Measurements from ENCODE around the gene ASB15.
"Not testable (repeated sequence)": the region's sequence is repeated elsewhere in the genome, so short reads cannot be mapped to it uniquely, and the experiment has no call there.

The ASB15 gene

GRCh38 chr7:123601530-123601929 is at the start of gene ASB15:
Gene ASB15 (plus strand): TSS chr7:123601821. CDS start chr7:123614503, 12,682 bp downstream.
- in situ Hi-C loops (cut with MboI; ENCODE audit: low sequenced_read_pairs) = no loop called here

- in situ Hi-C loops (cut with MboI; ENCODE audit: low sequenced_read_pairs) = not testable (repeated sequence)
These were observed 49.5 kb upstream of the ASB15 start for GRCh38 chr7:123552134-123552533.

- in situ Hi-C loops (cut with MboI; ENCODE audit: low sequenced_read_pairs) = no loop called here
These were observed 49.0 kb upstream of the ASB15 start for GRCh38 chr7:123552641-123553040.

GRCh38 chr7:123553159-123553558 is 48.5 kb upstream of the ASB15 start:
- in situ Hi-C loops (cut with MboI; ENCODE audit: low sequenced_read_pairs) = no loop called here

GRCh38 chr7:123555484-123555883 is 46.1 kb upstream of the ASB15 start:
- in situ Hi-C loops (cut with MboI; ENCODE audit: low sequenced_read_pairs) = no loop called here

GRCh38 chr7:123557016-123557397 is 44.6 kb upstream of the ASB15 start:
- in situ Hi-C loops (cut with MboI; ENCODE audit: low sequenced_read_pairs) = no loop called here

- in situ Hi-C loops (cut with MboI; ENCODE audit: low sequenced_read_pairs) = no loop called here
These were observed 44.0 kb upstream of the ASB15 start, which contains the start of gene NDUFA5 for GRCh38 chr7:123557398-123558288. Gene NDUFA5 (minus strand): TSS chr7:123557818. CDS start chr7:123557795, 23 bp downstream.

- in situ Hi-C loops (cut with MboI; ENCODE audit: low sequenced_read_pairs) = no loop called here
These were observed 43.2 kb upstream of the ASB15 start for GRCh38 chr7:123558289-123558874.

- in situ Hi-C loops (cut with MboI; ENCODE audit: low sequenced_read_pairs) = no loop called here
These were observed 39.5 kb upstream of the ASB15 start for GRCh38 chr7:123562121-123562520.

- in situ Hi-C loops (cut with MboI; ENCODE audit: low sequenced_read_pairs) = no loop called here
These were observed 32.1 kb upstream of the ASB15 start for GRCh38 chr7:123569352-123570010.

GRCh38 chr7:123570390-123571182 is 31.0 kb upstream of the ASB15 start:
- in situ Hi-C loops (cut with MboI; ENCODE audit: low sequenced_read_pairs) = no loop called here

GRCh38 chr7:123571187-123571586 is 30.4 kb upstream of the ASB15 start:
- in situ Hi-C loops (cut with MboI; ENCODE audit: low sequenced_read_pairs) = no loop called here

GRCh38 chr7:123571684-123572083 is 29.9 kb upstream of the ASB15 start:
- in situ Hi-C loops (cut with MboI; ENCODE audit: low sequenced_read_pairs) = no loop called here

GRCh38 chr7:123573341-123573740 is 28.3 kb upstream of the ASB15 start:
- in situ Hi-C loops (cut with MboI; ENCODE audit: low sequenced_read_pairs) = no loop called here

- in situ Hi-C loops (cut with MboI; ENCODE audit: low sequenced_read_pairs) = no loop called here
These were observed 27.6 kb upstream of the ASB15 start for GRCh38 chr7:123573896-123574467.

GRCh38 chr7:123579416-123579815 is 22.2 kb upstream of the ASB15 start:
- in situ Hi-C loops (cut with MboI; ENCODE audit: low sequenced_read_pairs) = no loop called here

- in situ Hi-C loops (cut with MboI; ENCODE audit: low sequenced_read_pairs) = no loop called here
These were observed 21.0 kb upstream of the ASB15 start for GRCh38 chr7:123580406-123581161.

- in situ Hi-C loops (cut with MboI; ENCODE audit: low sequenced_read_pairs) = no loop called here
These were observed 20.5 kb upstream of the ASB15 start for GRCh38 chr7:123581162-123581459.

- in situ Hi-C loops (cut with MboI; ENCODE audit: low sequenced_read_pairs) = no loop called here
These were observed 17.8 kb upstream of the ASB15 start for GRCh38 chr7:123583821-123584220.

GRCh38 chr7:123588376-123588775 is 13.2 kb upstream of the ASB15 start:
- in situ Hi-C loops (cut with MboI; ENCODE audit: low sequenced_read_pairs) = no loop called here
